ENCODE results near the gene SYT8.

- no peak for TF ChIP-seq POLR2A (IDR thresholded peaks at IDR 0.05; ENCODE audit: low read depth, low read length)
- no peak for TF ChIP-seq POLR2AphosphoS5 (IDR thresholded peaks at IDR 0.05; ENCODE audit: low read depth, low read length)
- no peak for TF ChIP-seq TAF1 (IDR thresholded peaks at IDR 0.05; ENCODE audit: low read depth, low read length)
Measured at GRCh38 chr11:1803246-1803645, 31.5 kb upstream of the SYT8 start.

Data from GM12891 (cell line).